Astrocyte (in vitro differentiated cells and primary cell): ENCODE results near the gene POU4F1.

ENCODE experiments used
- EZH2 ChIP-seq: IDR thresholded peaks from 2 replicates; pipeline ENCODE4 v1.6.1; 2012; ENCODE audit warnings: mild to moderate bottlenecking, low read length, inconsistent platforms; ENCODE audit not compliant: insufficient read depth
- TF ChIP-seq, protein P1 (sequence below): IDR thresholded peaks from 2 replicates; pipeline ENCODE4 v1.5.1; 2011; ENCODE audit warnings: low read depth, mild to moderate bottlenecking, inconsistent platforms, low read length, moderate library complexity; ENCODE audit not compliant: insufficient read depth

GRCh38 chr13:78592584-78592983 lies 10.8 kb downstream of the POU4F1 start:
- TF ChIP-seq, protein P1, sequence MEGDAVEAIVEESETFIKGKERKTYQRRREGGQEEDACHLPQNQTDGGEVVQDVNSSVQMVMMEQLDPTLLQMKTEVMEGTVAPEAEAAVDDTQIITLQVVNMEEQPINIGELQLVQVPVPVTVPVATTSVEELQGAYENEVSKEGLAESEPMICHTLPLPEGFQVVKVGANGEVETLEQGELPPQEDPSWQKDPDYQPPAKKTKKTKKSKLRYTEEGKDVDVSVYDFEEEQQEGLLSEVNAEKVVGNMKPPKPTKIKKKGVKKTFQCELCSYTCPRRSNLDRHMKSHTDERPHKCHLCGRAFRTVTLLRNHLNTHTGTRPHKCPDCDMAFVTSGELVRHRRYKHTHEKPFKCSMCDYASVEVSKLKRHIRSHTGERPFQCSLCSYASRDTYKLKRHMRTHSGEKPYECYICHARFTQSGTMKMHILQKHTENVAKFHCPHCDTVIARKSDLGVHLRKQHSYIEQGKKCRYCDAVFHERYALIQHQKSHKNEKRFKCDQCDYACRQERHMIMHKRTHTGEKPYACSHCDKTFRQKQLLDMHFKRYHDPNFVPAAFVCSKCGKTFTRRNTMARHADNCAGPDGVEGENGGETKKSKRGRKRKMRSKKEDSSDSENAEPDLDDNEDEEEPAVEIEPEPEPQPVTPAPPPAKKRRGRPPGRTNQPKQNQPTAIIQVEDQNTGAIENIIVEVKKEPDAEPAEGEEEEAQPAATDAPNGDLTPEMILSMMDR: no peak
- TF ChIP-seq EZH2: no peak
